Measurements from ENCODE around the gene GABRR3.

The GABRR3 gene

DNA sequence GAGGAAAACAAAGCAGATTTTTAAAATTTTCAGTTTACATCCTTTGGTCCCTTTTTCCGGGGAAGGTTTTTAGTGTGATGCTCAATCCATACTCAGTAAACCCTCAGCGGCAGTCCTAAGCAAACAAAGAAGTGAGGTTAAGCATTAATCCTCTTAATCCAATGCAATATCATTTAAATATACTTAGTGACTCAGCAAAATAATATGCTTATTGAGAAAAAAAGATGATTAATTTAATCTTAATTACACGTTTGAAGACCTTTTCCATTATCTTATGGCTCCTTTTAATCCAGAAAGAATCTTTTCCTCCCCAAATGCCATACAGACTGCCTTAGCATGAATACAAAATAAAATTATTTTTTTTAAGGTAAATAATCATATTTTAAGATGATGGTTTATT, at the start of gene GABRR3:
TSS of gene GABRR3 (minus strand) at position 108 of the 400 bp plus-strand sequence. CDS start 328 bp downstream, outside the sequence.
- Histone ChIP-seq H3K4me3 (ENCODE audit: insufficient read length, low read depth) (no peak within 1 kb of the TSS), H3K9ac (ENCODE audit: insufficient read length, low read depth) (no peak within 1 kb of the TSS), H3K27me3 (ENCODE audit: insufficient read depth, insufficient read length) (no peaks in the 10 kb centered on the region), H3K9me3 (ENCODE audit: insufficient read depth, low read length) (no peaks in the 10 kb centered on the region), H3K36me3 (ENCODE audit: insufficient read depth, insufficient read length, low read length) (no peaks in the 10 kb centered on the region), H3K4me1 (ENCODE audit: insufficient read depth, insufficient read length) (no peaks in the 10 kb centered on the region)
- TF ChIP-seq ZNF274 (IDR thresholded peaks at IDR 0.05; ENCODE audit: low read depth, low read length): no peak
- TF ChIP-seq SUZ12 (IDR thresholded peaks at IDR 0.05; ENCODE audit: extremely low read depth, insufficient read depth, insufficient read length): no peak
- no peak for DNase-seq (ENCODE audit: low read depth, low spot score)

DNA sequence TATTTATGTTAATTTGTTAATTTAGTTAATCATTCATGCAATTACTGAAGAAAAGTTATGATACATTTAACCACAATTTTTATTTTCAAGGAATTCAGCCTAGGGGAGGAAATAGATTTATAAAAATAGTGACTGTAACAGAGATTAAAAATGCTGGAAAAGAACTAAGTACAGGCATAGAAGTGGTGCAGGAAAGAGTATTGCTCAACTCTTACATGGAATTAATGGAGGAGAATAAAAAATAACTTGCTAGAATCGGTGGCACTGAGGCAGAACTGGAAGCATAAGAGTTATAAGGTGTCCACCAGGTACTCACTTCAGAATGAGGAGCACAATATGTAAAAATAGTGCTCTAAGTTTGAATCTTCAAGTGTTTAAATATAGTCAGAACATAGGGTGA, 38.4 kb upstream of the GABRR3 start:
- Histone ChIP-seq H3K9me3 (ENCODE audit: insufficient read depth, low read length) (no peaks in the 10 kb centered on the region), H3K27me3 (ENCODE audit: insufficient read depth, insufficient read length) (no peaks in the 10 kb centered on the region), H3K4me1 (ENCODE audit: insufficient read depth, insufficient read length) (no peaks in the 10 kb centered on the region), H3K9ac (ENCODE audit: insufficient read length, low read depth) (no peak overlapping the region), H3K36me3 (ENCODE audit: insufficient read depth, insufficient read length, low read length) (no peaks in the 10 kb centered on the region), H3K4me3 (ENCODE audit: insufficient read length, low read depth) (no peak overlapping the region)
- TF ChIP-seq YY1 (IDR thresholded peaks at IDR 0.05; ENCODE audit: insufficient read depth, insufficient read length): no peak
- no peak for TF ChIP-seq ZNF274 (IDR thresholded peaks at IDR 0.05; ENCODE audit: low read depth, low read length)
- no peak for TF ChIP-seq SUZ12 (IDR thresholded peaks at IDR 0.05; ENCODE audit: extremely low read depth, insufficient read depth, insufficient read length)
- DNase-seq (ENCODE audit: low read depth, low spot score): no peak

DNA sequence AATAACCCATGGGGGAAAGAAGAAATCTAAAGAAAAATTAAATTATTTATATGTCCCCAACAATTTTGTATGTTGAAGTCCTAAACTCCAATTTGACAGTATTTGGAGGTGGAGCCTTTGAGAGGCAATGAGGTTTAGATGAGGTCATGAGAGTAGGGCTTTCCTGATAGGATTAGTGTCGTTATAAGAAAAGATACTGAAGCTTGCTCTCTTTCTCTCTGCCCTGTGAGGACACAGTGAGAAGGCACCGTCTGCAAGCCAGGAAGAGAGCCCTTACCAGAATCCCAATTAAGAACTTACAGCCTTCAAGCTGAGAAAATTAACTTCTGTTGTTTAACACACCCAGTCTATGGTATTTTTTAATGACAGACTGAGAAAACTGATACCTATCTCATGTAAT, 35.7 kb upstream of the GABRR3 start:
- H3K4me1 ChIP-seq (ENCODE audit: insufficient read depth, insufficient read length): no peaks in the 10 kb centered on the region
- no peaks in the 10 kb centered on the region for H3K9me3 ChIP-seq (ENCODE audit: insufficient read depth, low read length)
- no peaks in the 10 kb centered on the region for H3K27me3 ChIP-seq (ENCODE audit: insufficient read depth, insufficient read length)
- no peak for TF ChIP-seq ZNF274 (IDR thresholded peaks at IDR 0.05; ENCODE audit: low read depth, low read length)
- no peak for TF ChIP-seq SUZ12 (IDR thresholded peaks at IDR 0.05; ENCODE audit: extremely low read depth, insufficient read depth, insufficient read length)
- TF ChIP-seq YY1 (IDR thresholded peaks at IDR 0.05; ENCODE audit: insufficient read depth, insufficient read length): no peak
- H3K36me3 ChIP-seq (ENCODE audit: insufficient read depth, insufficient read length, low read length): no peaks in the 10 kb centered on the region
- H3K9ac ChIP-seq (ENCODE audit: insufficient read length, low read depth): no peak overlapping the region
- DNase-seq (ENCODE audit: low read depth, low spot score): no peak
- H3K4me3 ChIP-seq (ENCODE audit: insufficient read length, low read depth): no peak overlapping the region

DNA sequence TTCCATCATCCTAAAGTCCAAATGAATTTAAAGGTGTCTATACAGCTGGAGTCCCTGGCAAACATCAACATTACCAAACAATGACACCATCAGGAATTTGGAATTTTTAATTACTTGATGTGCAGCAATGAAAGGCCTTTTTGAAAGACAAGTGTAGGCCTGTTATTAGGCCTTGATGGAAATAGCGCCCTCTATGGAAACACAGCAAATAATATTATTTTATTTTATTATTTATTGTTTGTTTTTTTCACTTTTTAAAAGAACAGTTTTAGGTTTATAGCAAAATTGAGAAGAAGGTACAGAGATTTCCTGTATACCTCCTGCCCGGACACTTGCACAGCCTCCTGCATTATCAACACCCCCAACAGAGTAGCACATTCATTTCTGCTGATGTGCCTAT, 33.7 kb upstream of the GABRR3 start:
- H3K36me3 ChIP-seq (ENCODE audit: insufficient read depth, insufficient read length, low read length): no peaks in the 10 kb centered on the region
- H3K9me3 ChIP-seq (ENCODE audit: insufficient read depth, low read length): no peaks in the 10 kb centered on the region
- DNase-seq (ENCODE audit: low read depth, low spot score): no peak
- H3K4me1 ChIP-seq (ENCODE audit: insufficient read depth, insufficient read length): no peaks in the 10 kb centered on the region
- H3K9ac ChIP-seq (ENCODE audit: insufficient read length, low read depth): no peak overlapping the region
- H3K27me3 ChIP-seq (ENCODE audit: insufficient read depth, insufficient read length): no peaks in the 10 kb centered on the region
- no peak overlapping the region for H3K4me3 ChIP-seq (ENCODE audit: insufficient read length, low read depth)
- no peak for TF ChIP-seq YY1 (IDR thresholded peaks at IDR 0.05; ENCODE audit: insufficient read depth, insufficient read length)
- TF ChIP-seq SUZ12 (IDR thresholded peaks at IDR 0.05; ENCODE audit: extremely low read depth, insufficient read depth, insufficient read length): no peak
- TF ChIP-seq ZNF274 (IDR thresholded peaks at IDR 0.05; ENCODE audit: low read depth, low read length): no peak

DNA sequence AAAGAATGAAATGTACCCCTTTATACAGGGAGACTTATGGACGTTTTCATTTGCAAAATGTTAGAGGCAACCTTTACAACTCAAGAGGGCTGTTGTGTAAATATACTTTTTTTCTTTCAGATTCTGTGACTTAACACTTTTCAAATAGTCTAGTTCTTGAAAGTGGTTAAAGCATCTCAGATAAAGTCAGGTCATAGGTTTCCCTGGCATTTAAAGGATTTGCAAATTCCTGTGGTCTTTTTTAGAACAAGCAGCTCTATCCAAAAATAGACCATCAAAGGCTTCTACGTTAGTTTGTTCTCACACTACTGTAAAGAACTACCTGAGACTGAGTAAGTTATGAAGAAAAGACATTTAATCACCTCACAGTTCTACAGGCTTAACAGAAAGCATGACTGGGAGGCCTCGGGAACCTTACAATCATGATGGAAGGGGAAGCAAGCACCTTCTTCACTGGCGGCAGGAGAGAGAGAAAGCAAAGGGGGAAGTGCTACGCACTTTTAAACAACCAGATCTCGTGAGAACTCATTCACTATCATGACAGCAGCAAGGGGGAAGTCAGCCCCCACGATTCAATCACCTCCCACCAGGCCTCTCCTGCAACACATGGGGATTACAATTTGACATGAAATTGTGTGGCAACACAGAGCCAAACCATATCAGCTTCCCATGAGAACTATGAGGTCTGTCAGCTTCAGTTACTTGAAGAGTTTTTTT, 23.3 kb upstream of the GABRR3 start:
- no peak for TF ChIP-seq YY1 (IDR thresholded peaks at IDR 0.05; ENCODE audit: insufficient read depth, insufficient read length)
- no peak for TF ChIP-seq SUZ12 (IDR thresholded peaks at IDR 0.05; ENCODE audit: extremely low read depth, insufficient read depth, insufficient read length)
- no peak for TF ChIP-seq ZNF274 (IDR thresholded peaks at IDR 0.05; ENCODE audit: low read depth, low read length)
- Histone ChIP-seq H3K4me3 (ENCODE audit: insufficient read length, low read depth) (no peak overlapping the region), H3K4me1 (ENCODE audit: insufficient read depth, insufficient read length) (peaks cover 2% of the 10 kb centered on the region), H3K36me3 (ENCODE audit: insufficient read depth, insufficient read length, low read length) (no peaks in the 10 kb centered on the region), H3K9ac (ENCODE audit: insufficient read length, low read depth) (no peak overlapping the region), H3K9me3 (ENCODE audit: insufficient read depth, low read length) (peaks cover 7% of the 10 kb centered on the region; the same call in 1 of the 2 replicates), H3K27me3 (ENCODE audit: insufficient read depth, insufficient read length) (no peaks in the 10 kb centered on the region)
- DNase-seq (ENCODE audit: low read depth, low spot score): no peak

DNA sequence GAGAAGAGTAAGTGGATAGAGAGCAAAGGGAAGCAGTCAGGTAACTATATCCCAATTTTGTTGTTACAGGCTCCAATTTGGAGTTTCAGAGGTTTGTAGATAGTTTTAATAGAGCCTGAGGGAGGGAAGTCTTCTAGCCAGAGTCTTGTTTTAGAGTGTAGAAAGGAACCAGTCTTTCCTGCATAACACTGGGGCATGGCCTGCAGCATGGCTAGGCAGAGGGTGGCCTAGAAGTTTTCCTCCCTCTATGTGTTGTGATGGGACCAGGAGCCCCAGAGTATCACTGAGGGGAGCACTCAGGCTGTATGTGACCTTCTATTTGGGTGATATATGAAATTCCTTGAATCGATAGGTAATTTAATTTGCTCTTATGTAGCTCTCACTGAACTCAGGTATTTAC, 22.5 kb upstream of the GABRR3 start:
- Histone ChIP-seq H3K4me3 (ENCODE audit: insufficient read length, low read depth) (no peak overlapping the region), H3K36me3 (ENCODE audit: insufficient read depth, insufficient read length, low read length) (no peaks in the 10 kb centered on the region)

DNA sequence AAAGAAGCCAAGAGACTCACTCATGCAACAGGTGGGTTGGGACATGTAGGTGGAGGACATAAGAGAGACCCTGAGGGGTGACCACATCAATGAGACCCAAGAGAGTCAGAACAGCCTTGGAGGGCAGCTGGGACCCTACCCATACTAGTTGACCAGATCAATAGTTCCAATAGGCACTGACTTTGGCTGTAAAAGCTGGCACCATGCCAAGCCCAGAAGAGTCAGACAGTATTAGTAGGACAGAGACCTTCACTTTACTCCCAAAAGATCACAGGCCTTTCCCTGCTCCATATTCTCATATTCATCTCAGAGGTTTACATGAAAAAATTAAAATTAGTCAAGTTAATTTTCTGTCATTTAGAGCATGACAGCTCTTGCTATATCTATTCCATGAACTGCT, 20.9 kb upstream of the GABRR3 start:
- no peak for TF ChIP-seq YY1 (IDR thresholded peaks at IDR 0.05; ENCODE audit: insufficient read depth, insufficient read length)
- Histone ChIP-seq H3K9ac (ENCODE audit: insufficient read length, low read depth) (no peak overlapping the region), H3K27me3 (ENCODE audit: insufficient read depth, insufficient read length) (no peaks in the 10 kb centered on the region), H3K36me3 (ENCODE audit: insufficient read depth, insufficient read length, low read length) (no peaks in the 10 kb centered on the region), H3K9me3 (ENCODE audit: insufficient read depth, low read length) (peaks cover 7% of the 10 kb centered on the region; the same call in 1 of the 2 replicates), H3K4me1 (ENCODE audit: insufficient read depth, insufficient read length) (peaks cover 2% of the 10 kb centered on the region), H3K4me3 (ENCODE audit: insufficient read length, low read depth) (no peak overlapping the region)
- no peak for DNase-seq (ENCODE audit: low read depth, low spot score)

More for the DNA sequence above, 22.5 kb upstream of the GABRR3 start:
- peaks cover 7% of the 10 kb centered on the region; the same call in 1 of the 2 replicates for H3K9me3 ChIP-seq (ENCODE audit: insufficient read depth, low read length)
- TF ChIP-seq SUZ12 (IDR thresholded peaks at IDR 0.05; ENCODE audit: extremely low read depth, insufficient read depth, insufficient read length): no peak
- TF ChIP-seq YY1 (IDR thresholded peaks at IDR 0.05; ENCODE audit: insufficient read depth, insufficient read length): no peak
- no peak for TF ChIP-seq ZNF274 (IDR thresholded peaks at IDR 0.05; ENCODE audit: low read depth, low read length)
- no peak overlapping the region for H3K9ac ChIP-seq (ENCODE audit: insufficient read length, low read depth)
- no peak for DNase-seq (ENCODE audit: low read depth, low spot score)
- H3K4me1 ChIP-seq (ENCODE audit: insufficient read depth, insufficient read length): peaks cover 2% of the 10 kb centered on the region
- no peaks in the 10 kb centered on the region for H3K27me3 ChIP-seq (ENCODE audit: insufficient read depth, insufficient read length)
